HG03571 (cell line): ENCODE data around the gene LINGO4.

ENCODE experiments used
- ATAC-seq: cut with Tn5 transposase; IDR thresholded peaks from one replicate; pipeline ENCODE4 v1.9.1; 2021; ENCODE audit not compliant: unreplicated experiment

The LINGO4 gene

GRCh38 chr1:151805066-151805820, at the start of gene LINGO4:
Gene LINGO4 (minus strand): TSS chr1:151805419. CDS start chr1:151802704, 2,715 bp downstream.
- no peak for ATAC-seq

DNA sequence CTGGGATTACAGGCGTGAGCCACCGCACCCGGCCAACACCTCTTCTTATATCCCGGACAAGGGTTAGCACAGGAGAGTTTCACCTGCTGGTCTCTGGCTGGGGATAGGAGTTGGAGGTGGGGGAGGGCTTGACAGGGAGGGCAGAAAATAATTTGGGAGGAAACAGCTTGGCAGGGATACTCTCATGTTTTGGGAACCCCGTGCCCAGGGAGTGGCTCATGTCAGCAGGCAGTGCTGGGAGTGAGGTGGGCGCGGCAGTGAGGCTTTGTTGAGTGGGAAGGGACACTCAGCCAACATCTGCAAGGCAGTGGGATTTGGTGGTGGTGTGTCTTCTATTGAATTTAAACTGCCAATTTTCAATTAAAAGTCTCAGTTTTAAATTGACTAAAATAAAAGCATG, 49.4 kb upstream of the LINGO4 start:
- ATAC-seq: no peak

DNA sequence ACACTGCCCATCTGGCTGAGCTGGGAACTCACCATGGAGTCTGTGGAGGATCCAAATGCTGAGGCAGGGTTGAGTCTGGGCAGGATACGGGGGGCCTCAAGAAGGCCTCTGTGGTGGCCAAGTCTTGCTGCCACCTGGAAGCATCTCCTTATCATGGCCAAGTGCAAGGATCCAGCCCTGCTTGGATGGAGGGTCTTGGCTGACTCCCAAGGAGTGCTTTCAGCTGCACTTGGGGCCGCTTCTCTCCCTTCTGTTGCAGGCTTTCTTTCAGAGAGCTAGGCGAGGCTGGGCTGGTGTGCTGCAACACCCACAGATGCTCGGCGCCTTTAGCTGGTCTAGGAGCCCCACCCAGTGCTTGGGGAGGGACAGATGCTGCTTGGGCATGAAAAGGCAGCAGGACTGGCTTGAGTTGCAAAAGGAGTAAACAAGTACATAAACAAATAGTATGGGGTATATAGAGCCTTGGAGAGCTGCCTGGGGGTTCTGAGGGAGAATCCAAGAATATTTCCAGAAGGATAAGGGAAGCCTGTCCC, 48.3 kb upstream of the LINGO4 start, which contains the start of gene THEM5:
Gene THEM5, minus strand, starts transcription at position 302 of the 533 bp plus-strand sequence. Its CDS starts 147 bp downstream, at position 155.
- no peak for ATAC-seq

DNA sequence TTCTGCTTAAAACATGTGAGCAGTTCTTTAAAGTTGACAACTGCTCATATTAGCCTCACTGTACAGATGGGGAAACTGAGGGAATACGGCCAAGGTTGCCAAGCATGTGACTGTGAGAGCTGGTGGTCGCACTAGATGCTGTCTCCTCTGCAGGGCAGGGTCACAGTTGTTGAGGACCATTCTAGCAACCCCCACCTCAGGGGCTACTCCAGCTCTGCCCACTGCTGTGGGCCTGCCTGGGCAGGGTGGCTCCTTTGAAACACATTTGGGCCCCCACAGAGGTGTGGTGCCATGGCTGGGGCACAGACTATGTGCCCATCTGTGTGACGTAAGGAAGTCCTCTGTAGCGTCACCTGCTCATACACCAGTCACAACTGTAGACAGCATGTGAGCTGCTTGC, 47.5 kb upstream of the LINGO4 start:
- ATAC-seq: no peak

- no peak for ATAC-seq
Measured at GRCh38 chr1:151851886-151852285, 46.7 kb upstream of the LINGO4 start.

DNA sequence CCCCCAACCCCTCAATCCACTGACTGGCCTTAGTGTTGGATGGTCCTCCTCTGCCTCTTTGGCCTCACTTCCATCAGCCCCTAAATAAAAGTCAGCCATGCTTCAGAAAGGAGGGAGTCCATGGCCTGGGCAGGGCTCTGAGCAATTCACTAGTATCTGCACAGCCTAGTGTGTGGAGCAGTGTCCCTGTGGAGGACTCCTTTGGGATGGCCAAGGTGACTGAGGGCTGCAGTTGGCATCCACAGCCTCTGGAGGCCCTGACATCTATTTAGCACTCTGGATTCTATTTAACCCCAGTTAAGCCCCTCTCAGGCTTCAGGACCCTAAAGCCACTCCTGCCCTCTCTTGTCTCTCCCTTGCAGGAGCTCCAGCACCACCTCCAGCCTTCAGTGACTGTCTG, 44.7 kb upstream of the LINGO4 start:
- ATAC-seq: no peak

DNA sequence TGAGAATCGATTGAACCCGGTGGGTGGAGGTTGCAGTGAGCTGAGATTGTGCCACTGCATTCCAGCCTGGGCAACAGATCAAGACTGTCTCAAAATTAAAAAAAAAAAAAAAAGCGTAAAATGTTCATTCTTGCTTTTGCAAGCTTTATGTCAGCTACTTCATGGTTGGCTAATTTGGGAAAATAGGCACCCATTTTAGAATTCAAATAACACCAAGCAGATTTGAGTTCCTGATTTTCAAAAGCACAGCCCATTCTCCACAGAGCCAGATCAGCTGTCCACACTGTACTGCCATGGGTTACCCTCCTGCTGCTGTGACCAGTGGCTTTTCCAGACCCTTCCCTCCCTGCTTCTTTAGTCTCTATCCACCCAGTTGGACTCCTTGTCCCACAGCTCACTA, 43.9 kb upstream of the LINGO4 start:
- ATAC-seq: no peak

- ATAC-seq: no peak
Measured at GRCh38 chr1:151847867-151848596, 42.8 kb upstream of the LINGO4 start.

GRCh38 chr1:151846686-151847237, 41.5 kb upstream of the LINGO4 start:
- ATAC-seq: no peak

DNA sequence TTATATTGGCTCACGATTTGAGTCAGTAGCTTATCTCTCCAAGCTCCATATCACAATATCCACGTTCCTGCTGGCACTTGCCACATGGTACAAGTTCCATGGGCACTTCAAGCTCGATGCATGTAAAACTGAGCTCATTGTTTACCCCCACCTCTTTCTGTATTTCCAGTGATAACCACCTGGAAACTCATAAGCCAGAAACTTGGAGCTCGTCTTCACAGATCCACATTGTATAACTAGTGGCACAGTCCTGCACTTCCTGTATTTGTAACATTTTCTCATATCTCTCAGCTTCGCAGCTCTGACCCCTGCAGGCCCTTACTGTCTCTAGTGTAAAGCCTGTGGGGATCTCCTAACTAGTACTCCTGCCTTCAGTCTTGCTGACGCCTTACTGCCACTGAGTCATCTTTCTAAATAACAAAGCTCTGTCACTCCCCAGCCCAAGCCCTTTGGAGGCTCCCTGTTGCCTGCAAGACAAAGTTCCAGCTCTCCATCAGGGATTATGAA, 40.9 kb upstream of the LINGO4 start:
- no peak for ATAC-seq

- no peak for ATAC-seq
Measured at GRCh38 chr1:151843398-151843797, 38.2 kb upstream of the LINGO4 start.

- no peak for ATAC-seq
Measured at GRCh38 chr1:151841141-151841540, 35.9 kb upstream of the LINGO4 start.

- no peak for ATAC-seq
Measured at GRCh38 chr1:151840421-151840820, 35.2 kb upstream of the LINGO4 start.

- ATAC-seq: no peak
Measured at GRCh38 chr1:151839457-151840403, 34.5 kb upstream of the LINGO4 start, which contains the start of gene C2CD4D. Gene C2CD4D (minus strand): TSS chr1:151839820. CDS start chr1:151838989, 831 bp downstream.

DNA sequence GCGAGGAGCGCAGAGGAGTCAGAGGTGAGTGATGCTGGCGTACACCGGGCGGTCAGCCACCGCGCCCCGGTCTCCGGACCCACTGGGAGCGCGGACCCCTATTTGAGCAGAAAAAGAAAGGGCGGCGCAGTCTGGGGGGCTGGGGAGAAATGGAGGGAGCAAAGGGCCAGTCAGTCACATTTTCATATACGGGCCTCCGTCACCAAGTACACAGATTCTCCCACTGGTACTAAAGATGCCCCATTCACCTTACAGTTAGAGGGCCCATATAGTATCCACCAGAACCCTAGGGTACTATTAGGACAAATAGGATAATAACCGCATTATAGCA, 33.8 kb upstream of the LINGO4 start:
- ATAC-seq: no peak

GRCh38 chr1:151838222-151839081, 33.2 kb upstream of the LINGO4 start:
- ATAC-seq: no peak

DNA sequence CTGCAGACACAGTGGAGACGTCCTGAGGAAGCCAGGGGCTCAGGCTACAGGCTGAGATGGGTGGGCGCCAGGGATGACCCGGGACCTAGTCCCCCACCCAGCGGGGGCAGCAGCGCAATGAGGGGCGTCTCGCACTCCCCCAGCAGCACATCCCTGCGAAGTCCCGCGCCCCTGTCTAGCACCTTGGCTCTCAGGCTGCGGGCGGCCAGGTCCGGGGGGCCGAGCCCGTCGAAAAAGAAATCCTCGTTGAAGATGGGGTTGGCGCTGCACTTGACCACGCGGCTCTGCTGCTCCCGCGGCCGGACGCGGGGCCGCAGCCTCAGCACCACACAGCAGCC, 32.6 kb upstream of the LINGO4 start:
- ATAC-seq: no peak

DNA sequence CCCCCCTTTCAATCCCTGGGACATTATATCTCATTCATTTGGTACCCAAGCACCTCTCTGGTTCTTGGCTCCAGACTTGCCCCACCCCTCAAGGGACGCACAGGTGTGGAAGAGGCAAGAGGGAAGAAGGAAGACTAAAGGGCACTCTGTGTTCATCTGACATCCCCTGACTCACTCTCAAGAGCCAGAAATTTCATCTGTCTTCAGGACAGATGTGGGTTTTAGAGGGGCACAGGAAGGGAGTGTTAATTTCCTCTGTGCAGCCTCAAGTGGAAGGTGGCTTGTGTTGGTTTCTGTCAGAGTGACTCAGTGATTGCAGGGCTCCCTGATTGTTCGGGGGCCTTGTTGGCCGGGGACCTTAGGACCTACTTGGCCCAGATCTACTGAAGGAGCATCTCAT, 32.0 kb upstream of the LINGO4 start:
- no peak for ATAC-seq

GRCh38 chr1:151835596-151835995, 30.4 kb upstream of the LINGO4 start:
- no peak for ATAC-seq

DNA sequence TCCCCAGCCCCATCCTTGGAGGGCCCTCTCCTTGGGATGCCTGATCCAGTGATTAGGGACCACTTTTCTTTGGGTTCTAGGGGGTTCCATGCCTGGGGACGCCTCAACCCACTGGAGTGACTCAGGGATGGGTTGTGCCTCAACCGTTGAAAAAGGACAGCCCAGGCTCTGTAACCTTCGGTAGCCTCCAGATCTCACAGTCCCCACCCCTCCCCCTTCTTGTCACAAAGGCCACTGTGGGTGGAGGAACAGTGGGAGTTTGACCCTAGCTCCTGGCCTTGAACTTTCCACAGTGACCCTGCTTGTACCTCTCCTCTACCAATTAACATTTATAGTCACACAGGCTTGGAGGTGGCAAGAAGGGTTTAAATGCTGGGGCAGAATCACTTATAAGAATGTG, 29.0 kb upstream of the LINGO4 start:
- no peak for ATAC-seq
